KOPT-K1 (cell line): ENCODE data around the gene RNF41.
A peak's percentile ranks its signal among the peaks of the same experiment; 100 is the strongest.

Experiments
- H3K27ac ChIP-seq: fragments of 200-600 bp; sonication (generic); 2 replicates; pipeline ENCODE4 v1.5.1; 2016; ENCODE audit warnings: antibody characterized with exemption, mild to moderate bottlenecking, low read depth, low read length; ENCODE audit not compliant: poor library complexity, severe bottlenecking
- H3K36me3 ChIP-seq: fragments of 200-600 bp; sonication (generic); 2 replicates; pipeline ENCODE4 v1.5.1; 2017; ENCODE audit warnings: antibody characterized with exemption, mild to moderate bottlenecking, low read length, moderate library complexity; ENCODE audit not compliant: insufficient read depth
- H3K9me3 ChIP-seq: fragments of 200-600 bp; sonication (generic); 2 replicates; pipeline ENCODE4 v1.5.1; 2017; ENCODE audit warnings: antibody characterized with exemption, low read length, mild to moderate bottlenecking; ENCODE audit not compliant: insufficient read depth, poor library complexity, severe bottlenecking

The RNF41 gene

GRCh38 chr12:56230432-56231183 lies 8.9 kb upstream of the RNF41 start:
- Histone ChIP-seq H3K27ac (no peak overlapping the region), H3K9me3 (no peaks in the 10 kb centered on the region), H3K36me3 (peaks cover 5% of the 10 kb centered on the region; the same call in 1 of the 2 replicates)

GRCh38 chr12:56229916-56230431 lies 8.3 kb upstream of the RNF41 start, which contains the start of gene SLC39A5:
SLC39A5 (plus strand) TSS chr12:56230051; CDS start chr12:56231275, 1,224 bp downstream.
- peaks cover 5% of the 10 kb centered on the region; the same call in 1 of the 2 replicates for H3K36me3 ChIP-seq
- H3K27ac ChIP-seq = no peak within 1 kb of the TSS
- H3K9me3 ChIP-seq = no peaks in the 10 kb centered on the region

GRCh38 chr12:56229082-56229481 lies 7.4 kb upstream of the RNF41 start:
- Histone ChIP-seq H3K27ac (no peak overlapping the region), H3K36me3 (peaks cover 5% of the 10 kb centered on the region; the same call in 1 of the 2 replicates), H3K9me3 (no peaks in the 10 kb centered on the region)

GRCh38 chr12:56224954-56225353 lies 3.2 kb upstream of the RNF41 start:
- Histone ChIP-seq H3K27ac (peak overlapping the region; percentile 65), H3K36me3 (peaks cover 5% of the 10 kb centered on the region; the same call in 1 of the 2 replicates), H3K9me3 (no peaks in the 10 kb centered on the region)

GRCh38 chr12:56224102-56224701 lies 2.5 kb upstream of the RNF41 start, which contains the start of gene NABP2:
NABP2 (plus strand) TSS chr12:56224342; CDS start chr12:56224857, 515 bp downstream.
- Histone ChIP-seq H3K9me3 (no peaks in the 10 kb centered on the region), H3K27ac (peak within 1 kb of the TSS; percentile 65), H3K36me3 (peaks cover 5% of the 10 kb centered on the region; the same call in 1 of the 2 replicates)

- Histone ChIP-seq H3K9me3 (no peaks in the 10 kb centered on the region), H3K36me3 (peaks cover 5% of the 10 kb centered on the region; the same call in 1 of the 2 replicates), H3K27ac (peak overlapping the region; percentile 65)
Observed at GRCh38 chr12:56223571-56224101, 1.9 kb upstream of the RNF41 start.

DNA sequence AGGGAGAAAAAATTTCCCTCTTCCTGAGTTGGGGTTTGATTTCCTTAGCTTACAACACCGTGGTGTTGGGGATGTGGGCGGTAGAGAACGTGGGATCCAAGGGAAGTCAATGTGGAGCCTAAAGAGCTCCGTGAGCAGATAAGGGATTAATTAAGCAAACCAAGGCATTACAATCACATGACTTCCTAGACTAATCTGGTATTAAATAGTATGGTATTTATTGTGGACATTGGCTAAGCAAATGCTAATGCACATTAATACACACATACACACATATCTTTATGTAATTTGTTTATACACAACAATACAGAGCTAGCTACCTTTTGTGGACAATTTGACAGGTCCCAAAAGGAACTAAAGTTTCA lies 791 bp upstream of the RNF41 start:
- Histone ChIP-seq H3K27ac (peak overlapping the region; percentile 88), H3K9me3 (no peaks in the 10 kb centered on the region), H3K36me3 (peaks cover 5% of the 10 kb centered on the region; the same call in 1 of the 2 replicates)

DNA sequence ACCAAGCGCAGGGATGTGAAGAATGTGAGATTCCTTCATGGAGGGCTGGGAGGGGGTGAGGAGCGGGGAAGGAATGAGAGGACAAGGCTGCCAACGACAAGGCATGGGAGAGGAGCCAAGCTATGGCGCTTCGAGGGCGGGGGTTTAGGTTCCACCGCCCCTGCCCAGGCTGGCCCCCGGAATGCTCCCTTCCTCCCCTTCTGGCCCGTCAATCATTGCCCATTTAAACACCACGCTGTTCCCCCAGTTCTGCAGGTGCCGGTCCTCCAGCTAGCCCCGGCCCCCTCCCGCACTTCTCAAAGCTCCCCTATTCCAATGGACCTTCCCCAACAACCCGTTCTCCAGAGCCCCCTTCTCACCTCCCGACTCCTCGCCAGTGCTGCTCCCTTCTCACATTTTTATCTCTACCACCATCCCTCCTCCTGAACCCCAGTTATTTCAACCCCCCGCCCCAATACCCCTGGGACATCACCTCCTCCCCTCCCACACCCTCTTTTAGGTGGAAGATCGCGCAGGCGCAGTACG lies 428 bp downstream of the RNF41 start:
- peak overlapping the region; percentile 88 for H3K27ac ChIP-seq
- peaks cover 8% of the 10 kb centered on the region for H3K36me3 ChIP-seq
- no peaks in the 10 kb centered on the region for H3K9me3 ChIP-seq

DNA sequence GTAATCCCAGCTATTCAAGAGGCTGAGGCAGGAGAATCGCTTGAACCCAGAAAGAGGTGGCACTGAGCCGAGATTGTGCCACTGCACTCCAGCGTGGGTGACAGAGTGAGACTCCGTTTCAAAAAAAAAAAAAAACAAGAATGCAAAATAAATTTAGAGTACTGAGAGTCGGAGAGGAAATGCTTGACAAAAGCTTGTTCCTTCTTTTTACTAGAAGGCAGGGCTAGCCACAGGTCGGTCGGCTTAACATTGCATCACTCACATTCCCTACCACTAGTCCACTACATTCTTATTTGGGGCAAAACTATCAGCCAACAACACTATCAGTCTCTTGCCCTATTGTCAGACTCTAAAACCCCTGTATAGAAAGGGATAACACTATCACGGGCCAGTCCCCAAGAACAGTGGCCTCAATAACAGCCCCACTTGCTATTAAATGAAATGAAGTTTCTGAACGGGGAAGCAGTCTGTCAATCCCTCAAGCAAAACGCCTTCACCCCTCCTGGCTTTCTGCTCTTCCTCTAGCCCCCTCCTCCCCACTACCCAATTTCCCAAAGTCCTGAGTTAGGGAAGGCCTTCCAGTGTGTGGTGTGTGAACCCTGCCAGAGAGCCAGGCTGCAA lies 1.0 kb downstream of the RNF41 start:
- Histone ChIP-seq H3K36me3 (peaks cover 10% of the 10 kb centered on the region), H3K9me3 (no peaks in the 10 kb centered on the region), H3K27ac (peak overlapping the region; percentile 88)

GRCh38 chr12:56219840-56220239 lies 1.9 kb downstream of the RNF41 start:
- no peaks in the 10 kb centered on the region for H3K9me3 ChIP-seq
- peaks cover 19% of the 10 kb centered on the region for H3K36me3 ChIP-seq
- no peak overlapping the region for H3K27ac ChIP-seq

- Histone ChIP-seq H3K36me3 (peaks cover 53% of the 10 kb centered on the region), H3K9me3 (no peaks in the 10 kb centered on the region), H3K27ac (no peak overlapping the region)
Observed at GRCh38 chr12:56216461-56216860, 5.3 kb downstream of the RNF41 start.

- Histone ChIP-seq H3K36me3 (peaks cover 77% of the 10 kb centered on the region), H3K9me3 (no peaks in the 10 kb centered on the region)
Observed at GRCh38 chr12:56213878-56214277, 7.8 kb downstream of the RNF41 start.

DNA sequence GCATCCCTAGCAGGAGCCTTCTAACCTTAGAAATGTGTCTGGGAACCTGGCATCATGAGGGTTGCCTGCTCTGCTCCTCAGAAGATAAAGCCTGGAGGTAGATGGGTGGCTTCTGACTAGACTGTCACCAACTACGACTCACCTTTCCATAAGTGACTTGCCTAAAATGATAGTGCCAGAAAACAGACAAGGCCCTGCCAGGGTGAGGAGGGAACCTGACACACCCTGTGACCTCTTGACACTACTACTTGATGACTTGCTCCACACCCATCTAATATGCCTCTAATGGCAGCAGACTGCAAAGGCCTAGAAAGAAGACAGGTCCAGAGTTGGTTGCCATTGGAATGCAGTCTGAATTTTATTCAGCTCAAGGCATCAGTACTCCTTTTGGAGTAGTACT lies 9.4 kb downstream of the RNF41 start:
- Histone ChIP-seq H3K9me3 (no peaks in the 10 kb centered on the region), H3K36me3 (peaks cover 88% of the 10 kb centered on the region), H3K27ac (no peak overlapping the region)

More at GRCh38 chr12:56213878-56214277, 7.8 kb downstream of the RNF41 start:
- H3K27ac ChIP-seq = no peak overlapping the region

DNA sequence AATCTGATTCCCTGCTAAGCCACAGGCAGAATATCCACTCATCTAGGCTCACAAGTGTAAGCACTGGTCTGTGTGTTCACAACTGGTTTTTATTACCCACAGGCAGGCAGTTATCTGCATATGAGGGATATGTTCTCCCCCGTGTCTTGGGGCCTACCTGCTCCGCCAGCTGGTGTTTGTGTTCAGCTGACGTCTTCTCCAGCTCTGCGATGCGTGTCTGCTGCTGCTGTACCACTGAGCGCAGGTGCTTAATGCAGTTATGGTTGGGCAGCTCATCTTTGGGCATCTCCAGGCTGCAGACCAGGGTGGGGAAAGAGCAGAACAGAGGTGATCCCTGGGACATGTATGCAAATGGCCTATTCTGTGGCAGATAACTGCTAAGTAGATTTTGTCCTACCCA lies 13.7 kb downstream of the RNF41 start:
- no peaks in the 10 kb centered on the region for H3K9me3 ChIP-seq
- peaks cover 82% of the 10 kb centered on the region for H3K36me3 ChIP-seq

More for the DNA sequence above, 13.7 kb downstream of the RNF41 start:
- H3K27ac ChIP-seq = no peak overlapping the region
